SK-N-SH (cell line): ENCODE data around the gene GDPD5. TPM values are rescaled to one million over a fixed set of nuclear protein-coding genes. Genes with fewer than 3 reads are reported as not detected.

ENCODE experiments used
- CTCF ChIA-PET: fragments of 300-600, 350-600 bp; formaldehyde crosslinking; extraction: SDS; loops from one replicate; lab custom pipeline; 2021; lab: Yijun Ruan, JAX
- POLR2A ChIA-PET: fragments of 350-600 bp; sonication (Branson Sonifier 250); formaldehyde crosslinking; extraction: SDS; loops from one replicate; lab custom pipeline; 2020; ENCODE audit warnings: antibody characterized with exemption, inconsistent platforms; lab: Yijun Ruan, JAX
- DNase-seq: peaks from one replicate; pipeline ENCODE4 v3.0.0; 2012
- H2AFZ ChIP-seq: fragments of 200-600 bp; sonication (generic); 2 replicates; pipeline ENCODE4 v1.8.1; 2016; ENCODE audit warnings: antibody characterized with exemption, mild to moderate bottlenecking, low read depth
- H3F3A ChIP-seq: fragments of 200-600 bp; sonication (generic); replicated peaks from 2 replicates; pipeline ENCODE3; 2016; ENCODE audit warnings: antibody characterized with exemption, mild to moderate bottlenecking; ENCODE audit not compliant: insufficient read depth
- H3K27ac ChIP-seq, 2 experiments: fragments of 200-500 bp in 1 of 2; fragments of 200-600 bp in 1 of 2; sonication (Bioruptor generic) in 1 of 2; sonication (generic), shearing (Covaris generic) in 1 of 2; 2 replicates each; pipeline versions ENCODE4 v1.5.1 to v1.6.1; 2014 to 2016; ENCODE audit warnings: low read depth in 2 of 2, inconsistent platforms in 1 of 2, low read length in 1 of 2, mild to moderate bottlenecking in 1 of 2, mixed read lengths in 1 of 2
- H3K27me3 ChIP-seq: fragments of 200-600 bp; sonication (generic), shearing (Covaris generic); 2 replicates; pipeline ENCODE4 v1.6.1; 2016; ENCODE audit warnings: mixed run types; ENCODE audit not compliant: insufficient read depth
- H3K36me3 ChIP-seq, 2 experiments: fragments of 200-500 bp in 1 of 2; fragments of 200-600 bp in 1 of 2; sonication (Bioruptor generic) in 1 of 2; sonication (generic) in 1 of 2; replicated peaks in 1 of 2; 2 replicates each; pipeline versions ENCODE3 to v1.5.1; 2014 to 2016; ENCODE audit warnings: low read length in 1 of 2, mild to moderate bottlenecking in 1 of 2; ENCODE audit not compliant: insufficient read depth in 2 of 2, control insufficient read depth in 1 of 2
- H3K4me1 ChIP-seq, 2 experiments: fragments of 200-500 bp in 1 of 2; fragments of 200-600 bp in 1 of 2; sonication (Bioruptor generic) in 1 of 2; sonication (generic), shearing (Covaris generic) in 1 of 2; 2 replicates each; pipeline versions ENCODE4 v1.5.1 to v1.6.1; 2014 to 2016; ENCODE audit warnings: low read depth in 1 of 2, low read length in 1 of 2, mixed run types in 1 of 2; ENCODE audit not compliant: insufficient read depth in 2 of 2, control insufficient read depth in 1 of 2
- H3K4me2 ChIP-seq: fragments of 200-600 bp; sonication (generic), shearing (Covaris generic); 2 replicates; pipeline ENCODE4 v1.6.1; 2017; ENCODE audit warnings: mixed run types
- H3K4me3 ChIP-seq, 2 experiments: fragments of 200-500 bp in 1 of 2; fragments of 200-600 bp in 1 of 2; sonication (Bioruptor generic) in 1 of 2; sonication (generic), shearing (Covaris generic) in 1 of 2; 2 replicates each; pipeline versions ENCODE4 v1.5.1 to v1.8.1; 2014 to 2016; ENCODE audit warnings: low read depth in 2 of 2, inconsistent platforms in 1 of 2, low read length in 1 of 2, mild to moderate bottlenecking in 1 of 2, mixed read lengths in 1 of 2, moderate library complexity in 1 of 2
- H3K79me2 ChIP-seq: fragments of 200-600 bp; sonication (generic); 2 replicates; pipeline ENCODE4 v1.8.1; 2017; ENCODE audit warnings: mild to moderate bottlenecking; ENCODE audit not compliant: insufficient read depth
- H3K9ac ChIP-seq: fragments of 200-600 bp; sonication (generic); 2 replicates; pipeline ENCODE4 v1.6.1; 2017; ENCODE audit warnings: mixed run types
- H3K9me2 ChIP-seq: fragments of 200-600 bp; sonication (generic); 2 replicates; pipeline ENCODE4 v1.6.1; 2017; ENCODE audit warnings: mixed run types
- H3K9me3 ChIP-seq: fragments of 200-600 bp; sonication (generic); 2 replicates; pipeline ENCODE4 v1.6.1; 2017; ENCODE audit warnings: mixed run types, mild to moderate bottlenecking, moderate library complexity
- H4K20me1 ChIP-seq: fragments of 200-600 bp; sonication (generic); 2 replicates; pipeline ENCODE4 v1.6.1; 2017; ENCODE audit warnings: mild to moderate bottlenecking, mixed run types; ENCODE audit not compliant: insufficient read depth
- EZH2phosphoT487 ChIP-seq: fragments of 200-600 bp; sonication (generic); IDR thresholded peaks from 2 replicates; pipeline ENCODE4 v1.6.1; 2017; ENCODE audit warnings: low read depth, mixed run types, mild to moderate bottlenecking, antibody characterized with exemption, moderate library complexity, borderline replicate concordance
- FOSL2 ChIP-seq: IDR thresholded peaks from 2 replicates; pipeline ENCODE4 v1.4.0; 2012; ENCODE audit warnings: low read depth, mild to moderate bottlenecking, moderate library complexity, borderline replicate concordance
- FOXM1 ChIP-seq: IDR thresholded peaks from 2 replicates; pipeline ENCODE4 v1.4.0; 2012; ENCODE audit warnings: low read depth, mild to moderate bottlenecking
- GABPA ChIP-seq: IDR thresholded peaks from 2 replicates; pipeline ENCODE4 v1.4.0; 2012; ENCODE audit warnings: low read depth, mild to moderate bottlenecking
- MEF2A ChIP-seq: IDR thresholded peaks from 2 replicates; pipeline ENCODE4 v1.4.0; 2012; ENCODE audit warnings: low read depth, borderline replicate concordance
- NRF1 ChIP-seq: IDR thresholded peaks from 2 replicates; pipeline ENCODE4 v1.6.1; 2012; ENCODE audit warnings: low read depth, mild to moderate bottlenecking, low read length
- POLR2AphosphoS5 ChIP-seq: IDR thresholded peaks from 2 replicates; pipeline ENCODE4 v1.6.1; 2012; ENCODE audit warnings: low read depth, low read length
- RCOR1 ChIP-seq: fragments of 150-350 bp; IDR thresholded peaks from 2 replicates; pipeline ENCODE4 v1.6.1; 2017; ENCODE audit warnings: antibody characterized with exemption, low read length
- REST ChIP-seq: IDR thresholded peaks from 2 replicates; pipeline ENCODE4 v1.6.1; 2012; ENCODE audit warnings: mild to moderate bottlenecking, low read depth, low read length, moderate library complexity
- RFX5 ChIP-seq: IDR thresholded peaks from 2 replicates; pipeline ENCODE4 v1.6.1; 2012; ENCODE audit warnings: mild to moderate bottlenecking, improper control_type of control experiment, low read length
- ZBTB33 ChIP-seq: IDR thresholded peaks from 2 replicates; pipeline ENCODE4 v1.4.0; 2012; ENCODE audit warnings: low read depth, borderline replicate concordance
- WGBS: methylation state at CpG from one replicate; pipeline ENCODE4 v1.1.6; 2017; ENCODE audit warnings: low lambda C conversion rate; 5-methylcytosine and 5-hydroxymethylcytosine counted together
- polyA plus RNA-seq, 3 experiments: library from polyadenylated mRNA; depleted of rRNA; stranded (reverse); fragments of >200 nt; gene quantifications; 2 replicates each; pipeline ENCODE4 v1.2.3, GENCODE V29; 2012

GDPD5 gene
- polyA plus RNA-seq, 1 of the 3 experiments (the other 2 are of a cell fraction), result 2.2 TPM

GRCh38 chr11:75439026-75439425 lies 86.7 kb downstream of the GDPD5 start:
- no peaks in the 10 kb centered on the region for H3F3A ChIP-seq
- no peaks in the 10 kb centered on the region for H3K4me1 ChIP-seq
- WGBS, result 71% methylated on average over 14 of the region's 14 CpGs
- no peaks in the 10 kb centered on the region for H3K79me2 ChIP-seq
- H3K9me2 ChIP-seq, result no peaks in the 10 kb centered on the region
- H2AFZ ChIP-seq, result no peak overlapping the region
- ChIA-PET CTCF (interaction anchor here (0.8 to 8.5 kb wide), 4 partner anchors 13 to 88 kb away, joined by 3 to 275 read pairs (median 4); partner anchors contain the start of gene GDPD5), POLR2A (no interaction called here)
- H4K20me1 ChIP-seq, result no peaks in the 10 kb centered on the region
- H3K9me3 ChIP-seq, result no peaks in the 10 kb centered on the region
- no peak overlapping the region for H3K27ac ChIP-seq
- H3K4me2 ChIP-seq, result no peak overlapping the region
- no peaks in the 10 kb centered on the region for H3K27me3 ChIP-seq
- no peak overlapping the region for H3K4me3 ChIP-seq
- no peak for DNase-seq
- no peaks in the 10 kb centered on the region for H3K36me3 ChIP-seq
- TF ChIP-seq NRF1 (no peak), ZBTB33 (no peak), EZH2phosphoT487 (no peak), POLR2AphosphoS5 (no peak), MEF2A (no peak), RFX5 (no peak), RCOR1 (no peak), REST (no peak), FOSL2 (no peak), FOXM1 (no peak)
- no peak overlapping the region for H3K9ac ChIP-seq

GRCh38 chr11:75437966-75438659 lies 87.6 kb downstream of the GDPD5 start:
- Histone ChIP-seq H3K9ac (no peak overlapping the region), H3K27ac (no peak overlapping the region), H3K36me3 (no peaks in the 10 kb centered on the region), H3K79me2 (no peaks in the 10 kb centered on the region), H3K4me2 (no peak overlapping the region), H2AFZ (no peak overlapping the region), H3K9me2 (no peaks in the 10 kb centered on the region), H3K4me1 (no peaks in the 10 kb centered on the region), H4K20me1 (no peaks in the 10 kb centered on the region), H3F3A (no peaks in the 10 kb centered on the region), H3K4me3 (no peak overlapping the region), H3K27me3 (no peaks in the 10 kb centered on the region), H3K9me3 (no peaks in the 10 kb centered on the region)
- TF ChIP-seq GABPA, result no peak
- no peak for DNase-seq
- CTCF ChIA-PET, result interaction anchor here (1.1 to 1.5 kb wide), 2 partner anchors 49 to 54 kb away, joined by 3 to 4 read pairs; no protein-coding TSS in a partner anchor
- WGBS, result 82% methylated on average over 12 of the region's 13 CpGs
- POLR2A ChIA-PET, result no interaction called here
